HCT116 (cell line): ENCODE data around the gene GLOD5. TPM values are rescaled to one million over a fixed set of nuclear protein-coding genes. Genes with fewer than 3 reads are reported as not detected.

Experiments
- ATAC-seq: fragments of 200-7000 bp; cut with Tn5 transposase; 2 replicates; pipeline ENCODE4 v1.9.1; 2020; ENCODE audit warnings: mild to moderate bottlenecking, moderate library complexity
- BruUV-seq: library from RNA; stranded (reverse); fragments of 400-500 nt; replicated peaks from 2 replicates; lab custom pipeline; 2021; lab: Mats Ljungman, UMichigan
- CTCF ChIA-PET: fragments of 300-600 bp; sonication (Branson Sonifier 250); formaldehyde crosslinking; loops from one replicate; lab custom pipeline; 2021; ENCODE audit warnings: antibody characterized with exemption; lab: Charles Lee
- POLR2A ChIA-PET: fragments of 300-600, 350-600 bp; sonication (Branson Sonifier 250); formaldehyde crosslinking; loops from one replicate; lab custom pipeline; 2021; ENCODE audit warnings: antibody characterized with exemption; lab: Charles Lee
- RAD21 ChIA-PET, 2 experiments: fragments of 300-600 bp; sonication (Branson Sonifier 250); formaldehyde crosslinking; loops; one replicate each; lab custom pipeline; 2023; ENCODE audit warnings: low total read pairs in 2 of 2; ENCODE audit not compliant: uncharacterized antibody in 2 of 2, unreplicated experiment in 2 of 2, low non-redundant PET in 1 of 2; lab: Charles Lee
- DNase-seq: peaks from one replicate; pipeline ENCODE4 v3.0.0-alpha.2; 2010; ENCODE audit warnings: low read depth, low spot score
- H2AFZ ChIP-seq: fragments of 200-600 bp; shearing (Covaris generic), sonication (generic); 2 replicates; pipeline ENCODE4 v1.6.1; 2017; ENCODE audit warnings: low read depth, mixed run types, mixed read lengths, antibody characterized with exemption, low read length; ENCODE audit not compliant: poor library complexity, severe bottlenecking
- H3K27ac ChIP-seq: 2 replicates; pipeline ENCODE4 v1.5.1; 2012; ENCODE audit warnings: low read depth, low read length
- H3K27me3 ChIP-seq: fragments of 200-600 bp; sonication (generic); 2 replicates; pipeline ENCODE4 v1.6.1; 2016; ENCODE audit warnings: mixed run types, low read length, mixed read lengths; ENCODE audit not compliant: insufficient read depth
- H3K36me3 ChIP-seq, 2 experiments: fragments of 200-500 bp in 1 of 2; fragments of 200-600 bp in 1 of 2; sonication (Bioruptor generic) in 1 of 2; sonication (generic) in 1 of 2; 2 replicates each; pipeline versions ENCODE4 v1.5.1 to v1.6.1; 2014 to 2016; ENCODE audit warnings: low read length in 2 of 2, inconsistent platforms in 1 of 2, mixed read lengths in 1 of 2, mixed run types in 1 of 2; ENCODE audit not compliant: insufficient read depth in 2 of 2, control insufficient read depth in 1 of 2
- H3K4me1 ChIP-seq, 2 experiments: fragments of 200-600 bp in 1 of 2; sonication (generic) in 1 of 2; 2 replicates each; pipeline versions ENCODE4 v1.5.1 to v1.6.1; 2012 to 2017; ENCODE audit warnings: low read length in 2 of 2, inconsistent platforms in 1 of 2, mild to moderate bottlenecking in 1 of 2, mixed read lengths in 1 of 2, mixed run types in 1 of 2, moderate library complexity in 1 of 2; ENCODE audit not compliant: insufficient read depth in 2 of 2, control insufficient read depth in 1 of 2
- H3K4me2 ChIP-seq: fragments of 200-600 bp; sonication (generic); 2 replicates; pipeline ENCODE4 v1.6.1; 2017; ENCODE audit warnings: mixed run types, low read length, mixed read lengths
- H3K4me3 ChIP-seq, 2 experiments: fragments of 200-600 bp in 1 of 2; sonication (generic) in 1 of 2; replicated peaks in 1 of 2; 2 replicates each; pipeline ENCODE4 v1.5.1; 2011 to 2016; ENCODE audit warnings: low read length in 2 of 2, control low read depth in 1 of 2, low read depth in 1 of 2, mild to moderate bottlenecking in 1 of 2, mixed read lengths in 1 of 2, mixed run types in 1 of 2
- H3K79me2 ChIP-seq: fragments of 200-600 bp; sonication (generic); 2 replicates; pipeline ENCODE4 v1.6.1; 2017; ENCODE audit warnings: mild to moderate bottlenecking, mixed run types, low read length, moderate library complexity, mixed read lengths; ENCODE audit not compliant: insufficient read depth
- H3K9ac ChIP-seq: fragments of 200-600 bp; sonication (generic); 2 replicates; pipeline ENCODE4 v1.6.1; 2016; ENCODE audit warnings: low read length, mixed read lengths
- H3K9me2 ChIP-seq: fragments of 200-600 bp; sonication (generic), shearing (Covaris generic); 2 replicates; pipeline ENCODE4 v1.6.1; 2017; ENCODE audit warnings: mixed run types, mild to moderate bottlenecking, moderate library complexity; ENCODE audit not compliant: insufficient read depth
- H3K9me3 ChIP-seq, 2 experiments: fragments of 200-500 bp in 1 of 2; fragments of 200-600 bp in 1 of 2; sonication (Bioruptor generic) in 1 of 2; sonication (generic) in 1 of 2; 2 replicates each; pipeline ENCODE4 v1.6.1; 2014 to 2017; ENCODE audit warnings: low read length in 2 of 2, mixed read lengths in 2 of 2, inconsistent platforms in 1 of 2, low read depth in 1 of 2, mild to moderate bottlenecking in 1 of 2, mixed run types in 1 of 2, moderate library complexity in 1 of 2; ENCODE audit not compliant: control insufficient read depth in 1 of 2, insufficient read depth in 1 of 2
- H4K20me1 ChIP-seq: fragments of 200-600 bp; sonication (generic), shearing (Covaris generic); 2 replicates; pipeline ENCODE4 v1.6.1; 2017; ENCODE audit warnings: mixed run types, mild to moderate bottlenecking, moderate library complexity; ENCODE audit not compliant: insufficient read depth
- CEBPB ChIP-seq: IDR thresholded peaks from 2 replicates; pipeline ENCODE4 v1.6.1; 2012; ENCODE audit warnings: low read depth
- EGR1 ChIP-seq: IDR thresholded peaks from 2 replicates; pipeline ENCODE4 v1.6.1; 2012; ENCODE audit warnings: low read depth
- ELF1 ChIP-seq: IDR thresholded peaks from 2 replicates; pipeline ENCODE4 v1.6.1; 2012; ENCODE audit warnings: low read depth, borderline replicate concordance
- EZH2 ChIP-seq: fragments of 200-600 bp; sonication (generic); IDR thresholded peaks from 2 replicates; pipeline ENCODE4 v1.6.1; 2017; ENCODE audit warnings: antibody characterized with exemption, mixed run types
- EZH2phosphoT487 ChIP-seq: fragments of 200-600 bp; IDR thresholded peaks from 2 replicates; pipeline ENCODE4 v1.6.1; 2018; ENCODE audit warnings: antibody characterized with exemption, borderline replicate concordance
- FOSL1 ChIP-seq: IDR thresholded peaks from 2 replicates; pipeline ENCODE4 v1.6.1; 2012; ENCODE audit warnings: low read depth
- JUND ChIP-seq: IDR thresholded peaks from 2 replicates; pipeline ENCODE4 v1.6.1; 2012
- POLR2A ChIP-seq: IDR thresholded peaks from 2 replicates; pipeline ENCODE4 v1.7.0; 2011; ENCODE audit warnings: borderline replicate concordance; ENCODE audit not compliant: insufficient read depth, insufficient read length; ENCODE audit errors: extremely low read depth
- POLR2AphosphoS5 ChIP-seq: IDR thresholded peaks from 2 replicates; pipeline ENCODE4 v1.6.1; 2011; ENCODE audit warnings: mild to moderate bottlenecking, low read depth, low read length, moderate library complexity
- RAD21 ChIP-seq: IDR thresholded peaks from 2 replicates; pipeline ENCODE4 v1.6.1; 2012; ENCODE audit warnings: low read depth, mild to moderate bottlenecking
- SIN3A ChIP-seq: IDR thresholded peaks from 2 replicates; pipeline ENCODE4 v1.6.1; 2012; ENCODE audit warnings: low read depth
- YY1 ChIP-seq: IDR thresholded peaks from 2 replicates; pipeline ENCODE4 v1.6.1; 2011; ENCODE audit warnings: low read length, low read depth, moderate library complexity, mild to moderate bottlenecking; ENCODE audit not compliant: insufficient replicate concordance; ENCODE audit errors: extremely low read depth
- ZFX ChIP-seq: fragments of 450-650 bp; IDR thresholded peaks from 2 replicates; pipeline ENCODE4 v1.6.1; 2017
- intact Hi-C: fragments of 100-400 bp; cut with micrococcal nuclease; formaldehyde crosslinking; loops from 2 replicates; pipeline ENCODE4 v1.10.0; 2022
- total RNA-seq: library from RNA; stranded (reverse); gene quantifications from one replicate; pipeline ENCODE4 v1.2.1, GENCODE V29; 2021; ENCODE audit not compliant: unreplicated experiment
- TF ChIP-seq, protein P1 (sequence below): IDR thresholded peaks from 2 replicates; pipeline ENCODE4 v1.6.1; 2012
- TF ChIP-seq, protein P2 (sequence below): IDR thresholded peaks from 2 replicates; pipeline ENCODE4 v1.6.1; 2012

Gene GLOD5
- total RNA-seq, 1 experiment from 2014 or later: not detected

DNA sequence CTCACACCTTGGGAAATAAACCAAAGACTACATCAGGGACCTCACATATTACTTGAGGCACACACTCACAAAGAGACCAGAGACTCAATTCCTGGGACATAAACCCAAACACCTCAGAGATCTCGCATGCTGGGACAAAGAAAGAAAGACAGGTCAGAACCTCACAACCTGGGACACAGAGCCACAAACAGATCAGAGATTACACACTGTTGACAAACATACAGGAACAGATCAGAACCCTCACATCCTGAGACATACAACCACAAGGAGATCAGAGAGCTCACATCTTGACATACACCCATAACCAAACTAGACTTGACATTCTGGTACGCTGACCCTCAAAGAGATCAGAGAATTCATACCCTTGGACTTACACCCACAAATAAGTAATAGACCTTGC, 47.7 kb upstream of the GLOD5 start:
- Histone ChIP-seq H3K79me2 (no peaks in the 10 kb centered on the region), H4K20me1 (no peaks in the 10 kb centered on the region), H3K4me3 (no peak overlapping the region), H3K27me3 (no peaks in the 10 kb centered on the region), H2AFZ (no peak overlapping the region), H3K27ac (no peak overlapping the region), H3K9me3 (no peaks in the 10 kb centered on the region), H3K9me2 (no peaks in the 10 kb centered on the region), H3K9ac (no peak overlapping the region), H3K4me1 (no peaks in the 10 kb centered on the region), H3K4me2 (no peak overlapping the region), H3K36me3 (no peaks in the 10 kb centered on the region)
- ChIA-PET RAD21 (no interaction called here), CTCF (no interaction called here), POLR2A (no interaction called here)
- no TSS peak for BruUV-seq
- intact Hi-C loops: no loop called here
- DNase-seq (no peak), ATAC-seq (no peak)
- TF ChIP-seq POLR2AphosphoS5 (no peak), CEBPB (no peak), SIN3A (no peak), ZFX (no peak), RAD21 (no peak), YY1 (no peak), EGR1 (no peak), FOSL1 (no peak), EZH2phosphoT487 (no peak), JUND (no peak)
- TF ChIP-seq, protein P1, sequence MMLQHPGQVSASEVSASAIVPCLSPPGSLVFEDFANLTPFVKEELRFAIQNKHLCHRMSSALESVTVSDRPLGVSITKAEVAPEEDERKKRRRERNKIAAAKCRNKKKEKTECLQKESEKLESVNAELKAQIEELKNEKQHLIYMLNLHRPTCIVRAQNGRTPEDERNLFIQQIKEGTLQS: no peak
- TF ChIP-seq, protein P2, sequence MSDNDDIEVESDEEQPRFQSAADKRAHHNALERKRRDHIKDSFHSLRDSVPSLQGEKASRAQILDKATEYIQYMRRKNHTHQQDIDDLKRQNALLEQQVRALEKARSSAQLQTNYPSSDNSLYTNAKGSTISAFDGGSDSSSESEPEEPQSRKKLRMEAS: no peak

DNA sequence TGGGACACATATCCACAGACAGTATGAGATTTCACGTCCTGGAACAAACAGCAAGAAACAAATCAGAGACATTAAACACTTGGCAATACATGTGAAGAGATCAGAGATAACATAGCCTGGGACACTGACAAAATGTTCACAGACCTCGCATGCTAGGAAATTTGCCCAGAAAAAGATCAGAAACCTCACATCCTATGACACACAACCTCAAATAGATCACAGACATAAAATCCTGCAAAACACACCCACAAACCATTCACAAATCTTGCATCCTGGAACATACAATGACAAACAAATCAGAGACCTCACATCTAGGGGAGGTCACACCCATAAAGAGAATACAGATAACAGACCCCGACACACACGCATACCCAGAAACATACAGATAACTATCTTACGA, 47.0 kb upstream of the GLOD5 start:
- Histone ChIP-seq H3K9me3 (no peaks in the 10 kb centered on the region), H3K27ac (no peak overlapping the region), H3K4me2 (no peak overlapping the region), H3K4me3 (no peak overlapping the region), H4K20me1 (no peaks in the 10 kb centered on the region), H3K36me3 (no peaks in the 10 kb centered on the region), H3K27me3 (no peaks in the 10 kb centered on the region), H3K79me2 (no peaks in the 10 kb centered on the region), H3K9me2 (no peaks in the 10 kb centered on the region), H2AFZ (no peak overlapping the region), H3K9ac (no peak overlapping the region), H3K4me1 (no peaks in the 10 kb centered on the region)
- ChIA-PET POLR2A (no interaction called here), RAD21 (no interaction called here), CTCF (no interaction called here)
- no peak for TF ChIP-seq EZH2
- TF ChIP-seq ELF1: no peak
- no peak for TF ChIP-seq POLR2A
- DNase-seq (no peak), ATAC-seq (no peak)
- intact Hi-C loops: no loop called here
- no TSS peak for BruUV-seq
